Activated T-cell treated with anti-CD3 and anti-CD28 coated beads, Interleukin-2, amount 50 U/mL, for 4 hours (primary cell): ENCODE results near the gene BAIAP3. TPM values are rescaled to one million over a fixed set of nuclear protein-coding genes. Genes with fewer than 3 reads are reported as not detected.
A peak's percentile ranks its signal among the peaks of the same experiment; 100 is the strongest.

ENCODE experiments used
- ATAC-seq, 2 donors: fragments of 200-7000 bp; cut with Tn5 transposase; one replicate each; pipeline ENCODE4 v1.10.0; 2021
- DNase-seq: peaks from one replicate; pipeline ENCODE4 v3.0.0-alpha.2; 2020
- H3K27me3 Mint-ChIP-seq: one replicate; pipeline ENCODE4 v1.8.0; 2021; ENCODE audit warnings: low read depth, mixed read lengths
- H3K36me3 Mint-ChIP-seq: one replicate; pipeline ENCODE4 v1.8.0; 2022; ENCODE audit warnings: mixed read lengths; ENCODE audit not compliant: insufficient read depth
- H3K4me1 Mint-ChIP-seq: one replicate; pipeline ENCODE4 v1.8.0; 2021; ENCODE audit warnings: low read depth, mixed read lengths
- H3K4me3 Mint-ChIP-seq: one replicate; pipeline ENCODE4 v1.8.0; 2021; ENCODE audit warnings: mild to moderate bottlenecking, moderate library complexity, mixed read lengths
- H3K9me3 Mint-ChIP-seq: one replicate; pipeline ENCODE4 v1.8.0; 2021; ENCODE audit warnings: mixed read lengths
- total RNA-seq, 3 donors: library from RNA; stranded (reverse); gene quantifications; one replicate each; pipeline ENCODE4 v1.2.1, GENCODE V29; 2021

The BAIAP3 gene
- total RNA-seq, 3 donors from 2014 or later, result 0.08 to 0.24 (median 0.16) TPM

DNA sequence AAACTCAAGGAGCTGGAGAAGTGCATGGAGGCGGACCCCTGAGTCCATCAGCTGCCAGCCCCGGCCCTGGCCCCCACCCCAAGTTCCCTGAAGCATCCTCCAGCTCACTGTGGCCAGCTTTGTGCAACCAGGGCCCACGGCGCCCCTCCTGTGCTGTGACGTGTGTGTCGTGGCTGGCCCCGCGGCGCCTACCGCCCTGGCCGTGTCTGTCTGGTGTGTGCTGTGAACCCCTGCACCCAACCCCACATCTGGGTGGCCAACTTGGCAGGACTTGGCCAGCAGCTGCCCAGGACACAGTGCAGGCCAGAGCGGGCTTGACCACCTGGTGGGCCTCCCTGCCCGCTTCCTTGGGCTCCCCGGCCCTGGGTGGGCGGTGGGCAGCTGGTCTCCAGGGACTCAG is 15.0 kb downstream of the BAIAP3 start:
- DNase-seq, result no peak
- no peaks in the 10 kb centered on the region for H3K27me3 Mint-ChIP-seq
- ATAC-seq, result no peak
- no peak overlapping the region for H3K4me3 Mint-ChIP-seq
- H3K4me1 Mint-ChIP-seq, result peaks cover 20% of the 10 kb centered on the region
- no peaks in the 10 kb centered on the region for H3K36me3 Mint-ChIP-seq
- H3K9me3 Mint-ChIP-seq, result no peaks in the 10 kb centered on the region

DNA sequence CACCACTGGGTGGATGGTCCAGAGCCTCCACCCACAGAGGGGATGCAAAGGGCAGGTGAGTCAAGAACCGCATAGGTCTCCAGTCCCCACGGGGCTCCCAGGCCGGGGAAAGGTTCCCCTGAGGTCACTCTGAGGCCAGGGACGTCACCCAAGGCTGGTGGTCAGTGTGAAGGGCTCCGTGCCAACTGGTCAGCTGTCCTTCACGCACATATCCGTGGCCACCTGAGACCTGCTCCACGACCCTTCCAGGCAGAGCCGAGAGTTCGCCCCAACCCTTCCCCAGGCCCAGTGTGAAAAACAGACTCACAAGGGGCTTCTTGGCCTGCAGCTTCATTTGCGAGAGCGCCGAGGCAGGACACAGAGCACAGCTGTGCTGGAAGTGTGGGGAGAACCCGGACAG is 15.5 kb downstream of the BAIAP3 start:
- H3K27me3 Mint-ChIP-seq, result no peaks in the 10 kb centered on the region
- H3K4me3 Mint-ChIP-seq, result no peak overlapping the region
- ATAC-seq (no peak), DNase-seq (no peak)
- no peaks in the 10 kb centered on the region for H3K9me3 Mint-ChIP-seq
- H3K4me1 Mint-ChIP-seq, result peaks cover 23% of the 10 kb centered on the region
- H3K36me3 Mint-ChIP-seq, result no peaks in the 10 kb centered on the region

DNA sequence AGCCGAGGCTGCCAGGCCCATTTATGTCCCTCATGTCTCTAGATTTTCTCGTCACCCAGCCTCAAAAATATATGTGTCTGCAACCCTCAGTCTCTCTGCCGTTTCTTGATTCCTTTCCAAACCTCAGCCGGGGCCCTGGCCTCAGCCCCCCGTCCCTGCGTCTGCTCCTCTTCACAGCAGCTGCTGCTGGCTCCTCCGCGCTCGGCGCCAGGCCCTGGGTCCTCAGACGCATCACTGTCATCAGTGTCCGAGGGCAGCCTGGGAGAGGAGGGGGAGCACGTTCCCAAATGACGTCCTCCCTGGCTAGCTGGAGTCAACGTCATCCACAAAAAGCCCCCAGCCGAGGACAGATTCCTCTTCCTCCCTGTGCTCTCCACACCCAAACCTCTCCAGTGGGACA is 15.9 kb downstream of the BAIAP3 start:
- peaks cover 23% of the 10 kb centered on the region for H3K4me1 Mint-ChIP-seq

DNA sequence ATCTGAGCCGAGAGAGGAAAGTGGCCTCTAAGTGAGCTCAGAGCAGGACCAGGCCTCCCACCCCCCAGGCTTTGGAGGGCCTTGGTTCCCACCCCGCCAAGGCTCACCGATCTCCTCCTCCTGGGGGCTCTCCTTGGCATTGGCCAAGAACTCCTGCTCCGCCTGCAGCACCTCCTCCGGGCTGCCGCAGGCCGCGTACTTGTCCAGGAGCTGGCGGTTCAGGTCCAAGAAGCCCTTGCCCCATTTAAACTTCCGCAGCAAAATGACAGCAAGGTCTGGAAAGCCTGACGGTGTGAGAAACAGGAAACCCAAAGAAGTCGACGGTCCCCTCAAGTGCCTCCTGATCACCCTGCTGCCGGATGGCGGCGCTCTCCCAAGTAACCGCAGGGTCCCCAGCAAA is 16.5 kb downstream of the BAIAP3 start:
- H3K4me1 Mint-ChIP-seq, result peaks cover 25% of the 10 kb centered on the region
- peak overlapping the region; percentile 82 for H3K4me3 Mint-ChIP-seq
- no peaks in the 10 kb centered on the region for H3K9me3 Mint-ChIP-seq
- DNase-seq, result no peak
- H3K27me3 Mint-ChIP-seq, result no peaks in the 10 kb centered on the region
- H3K36me3 Mint-ChIP-seq, result no peaks in the 10 kb centered on the region
- no peak for ATAC-seq

More for the DNA sequence above, 15.9 kb downstream of the BAIAP3 start:
- ATAC-seq (no peak), DNase-seq (no peak)
- Mint-ChIP-seq H3K27me3 (no peaks in the 10 kb centered on the region), H3K9me3 (no peaks in the 10 kb centered on the region), H3K36me3 (no peaks in the 10 kb centered on the region), H3K4me3 (no peak overlapping the region)

DNA sequence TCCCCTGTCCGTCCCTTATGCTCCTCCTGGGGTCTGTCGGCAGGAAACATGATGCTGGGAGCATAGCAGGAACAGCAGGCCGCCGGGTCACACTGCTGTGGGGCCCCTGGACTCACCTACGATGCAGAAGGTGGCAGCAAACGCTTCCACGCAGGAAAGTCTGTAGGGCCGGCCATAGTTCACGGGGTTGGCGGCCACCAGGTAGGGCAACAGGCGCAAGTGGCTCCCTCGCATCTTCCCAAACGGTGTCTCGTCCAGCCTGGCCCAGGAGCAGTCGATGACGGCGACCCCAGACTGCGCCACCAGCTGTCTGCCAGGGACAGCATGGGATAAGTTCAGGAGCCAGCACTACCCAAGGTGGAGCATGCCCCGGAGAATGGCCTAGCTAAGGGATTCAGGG is 17.2 kb downstream of the BAIAP3 start:
- Mint-ChIP-seq H3K4me3 (peak overlapping the region; percentile 82), H3K4me1 (peaks cover 30% of the 10 kb centered on the region), H3K36me3 (no peaks in the 10 kb centered on the region), H3K27me3 (no peaks in the 10 kb centered on the region), H3K9me3 (no peaks in the 10 kb centered on the region)
- no peak for ATAC-seq
- DNase-seq, result no peak

DNA sequence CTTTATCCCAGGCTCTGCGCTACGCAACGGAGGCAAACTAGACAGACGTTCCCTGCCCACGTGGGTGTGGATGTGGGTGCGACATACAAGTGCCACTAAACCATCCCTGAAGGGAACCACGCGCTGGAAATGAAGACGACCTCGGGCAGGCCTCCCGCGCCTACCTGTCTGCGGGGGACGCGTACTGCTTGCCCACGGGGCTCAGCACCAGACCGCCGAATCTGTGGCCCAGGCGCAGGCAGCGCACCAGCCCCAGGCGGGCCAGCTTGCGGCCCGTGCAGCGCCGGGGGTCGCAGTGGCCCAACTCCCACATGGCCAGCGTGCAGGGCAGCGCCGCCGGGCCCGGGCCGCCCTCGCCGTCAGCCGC is 17.8 kb downstream of the BAIAP3 start:
- no peaks in the 10 kb centered on the region for H3K27me3 Mint-ChIP-seq
- peak overlapping the region; percentile 82 for H3K4me3 Mint-ChIP-seq
- peaks cover 30% of the 10 kb centered on the region for H3K4me1 Mint-ChIP-seq
- DNase-seq, result no peak
- no peaks in the 10 kb centered on the region for H3K36me3 Mint-ChIP-seq
- no peaks in the 10 kb centered on the region for H3K9me3 Mint-ChIP-seq
- ATAC-seq, result peak; percentile 11 to 30

DNA sequence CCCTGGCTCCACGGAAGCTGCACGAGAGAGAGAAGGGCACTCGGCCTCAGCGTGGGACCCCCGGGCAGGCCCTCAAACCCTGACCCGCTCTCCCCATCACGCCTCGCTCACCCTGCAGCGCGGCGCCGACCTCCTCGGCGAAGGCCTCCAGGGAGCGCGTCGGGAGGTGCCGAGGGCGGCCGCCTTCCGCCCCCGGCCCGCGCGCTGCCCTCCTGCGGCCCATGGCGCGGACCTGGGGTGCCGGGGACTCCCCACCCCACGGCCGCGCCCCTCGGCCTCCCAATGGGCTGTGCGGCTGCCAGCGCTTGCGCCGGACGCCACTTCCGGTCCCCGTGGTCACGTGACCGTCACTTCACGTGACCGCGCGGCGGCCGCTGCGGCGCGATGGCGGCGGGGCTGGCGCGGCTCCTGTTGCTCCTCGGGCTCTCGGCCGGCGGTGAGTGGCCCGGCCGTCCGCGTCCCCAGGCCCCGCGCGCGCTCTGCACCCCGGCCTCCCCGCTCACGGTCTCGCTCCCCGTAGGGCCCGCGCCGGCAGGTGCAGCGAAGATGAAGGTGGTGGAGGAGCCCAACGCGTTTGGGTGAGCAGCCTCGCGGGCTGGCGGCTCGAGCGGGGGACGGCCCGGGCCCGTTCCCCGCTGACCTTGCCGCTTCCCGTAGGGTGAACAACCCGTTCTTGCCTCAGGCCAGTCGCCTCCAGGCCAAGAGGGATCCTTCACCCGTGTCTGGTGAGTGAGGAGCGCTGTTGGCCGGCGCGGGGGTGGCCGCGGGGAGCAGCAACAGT is 18.3 kb downstream of the BAIAP3 start, which contains the start of the genes GNPTG and TSR3:
Gene GNPTG, plus strand, starts transcription at position 350 of the 781 bp plus-strand sequence. Its CDS starts 35 bp downstream, at position 385.
Gene TSR3, minus strand, starts transcription at position 297 of the 781 bp plus-strand sequence. Its CDS starts 74 bp downstream, at position 223.
- DNase-seq (peak; percentile 77), ATAC-seq (peak; percentile 93)
- no peaks in the 10 kb centered on the region for H3K27me3 Mint-ChIP-seq
- H3K9me3 Mint-ChIP-seq, result no peaks in the 10 kb centered on the region
- H3K4me3 Mint-ChIP-seq, result peak within 1 kb of the TSS; percentile 82
- H3K4me1 Mint-ChIP-seq, result peaks cover 30% of the 10 kb centered on the region
- H3K36me3 Mint-ChIP-seq, result no peaks in the 10 kb centered on the region

DNA sequence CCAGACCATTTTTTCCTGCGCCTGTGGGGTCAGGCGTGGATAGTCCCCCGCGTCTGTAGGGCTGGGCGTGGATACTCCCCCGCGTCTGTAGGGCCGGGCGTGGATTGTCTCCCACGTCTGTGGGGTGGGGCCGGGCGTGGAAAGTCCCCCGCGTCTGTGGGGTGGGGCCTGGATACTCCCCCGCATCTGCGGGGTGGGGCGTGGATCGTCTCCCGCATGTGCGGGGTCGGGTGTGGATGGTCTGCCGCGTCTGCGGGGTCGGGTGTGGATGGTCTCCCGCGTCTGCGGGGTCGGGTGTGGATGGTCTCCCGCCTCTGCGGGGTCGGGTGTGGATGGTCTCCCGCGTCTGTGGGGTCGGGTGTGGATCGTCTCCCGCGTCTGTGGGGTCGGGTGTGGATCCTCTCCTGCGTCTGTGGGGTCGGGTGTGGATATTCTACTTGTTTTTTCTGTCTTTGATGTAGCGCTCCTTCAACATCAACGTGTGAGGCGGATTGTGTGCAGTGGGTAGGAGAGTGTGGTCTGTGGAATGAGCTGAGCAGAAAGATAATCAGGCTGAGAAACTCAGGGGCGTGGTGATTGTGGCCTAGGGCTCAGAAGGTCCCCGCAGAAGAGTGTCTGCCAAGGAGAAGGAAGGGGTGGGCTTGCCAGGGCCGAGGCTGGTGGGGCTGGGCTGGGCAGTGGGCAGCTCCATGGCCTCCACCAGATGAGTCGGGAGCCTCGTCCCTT is 21.5 kb downstream of the BAIAP3 start:
- H3K4me1 Mint-ChIP-seq, result peaks cover 32% of the 10 kb centered on the region

DNA sequence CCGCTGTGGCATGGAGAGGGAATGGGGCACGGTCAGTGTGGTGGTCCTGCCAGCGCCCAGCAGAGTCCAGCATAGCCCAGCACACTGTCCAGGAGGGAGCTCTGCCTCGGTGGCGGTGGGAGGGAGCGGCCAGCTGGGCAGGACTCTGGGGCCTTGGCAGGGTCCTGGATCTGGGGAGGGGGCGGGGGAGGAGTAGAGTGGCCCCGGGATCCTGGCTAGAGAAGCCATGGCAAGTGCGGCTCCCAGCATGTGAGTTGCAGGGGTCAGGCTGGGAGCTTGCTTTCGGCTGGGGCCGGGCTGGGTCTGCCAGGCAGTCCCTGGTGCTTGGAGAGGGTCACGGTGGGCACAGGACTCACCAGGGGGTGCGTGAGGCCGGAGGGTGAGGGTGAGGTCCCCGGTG is 22.1 kb downstream of the BAIAP3 start:
- no peaks in the 10 kb centered on the region for H3K27me3 Mint-ChIP-seq
- DNase-seq (no peak), ATAC-seq (no peak)
- no peaks in the 10 kb centered on the region for H3K9me3 Mint-ChIP-seq
- H3K4me3 Mint-ChIP-seq, result no peak overlapping the region
- no peaks in the 10 kb centered on the region for H3K36me3 Mint-ChIP-seq
- H3K4me1 Mint-ChIP-seq, result peaks cover 27% of the 10 kb centered on the region

More for the DNA sequence above, 21.5 kb downstream of the BAIAP3 start:
- H3K4me3 Mint-ChIP-seq, result peak overlapping the region; percentile 49
- no peaks in the 10 kb centered on the region for H3K36me3 Mint-ChIP-seq
- ATAC-seq (no peak), DNase-seq (no peak)
- no peaks in the 10 kb centered on the region for H3K9me3 Mint-ChIP-seq
- H3K27me3 Mint-ChIP-seq, result no peaks in the 10 kb centered on the region

DNA sequence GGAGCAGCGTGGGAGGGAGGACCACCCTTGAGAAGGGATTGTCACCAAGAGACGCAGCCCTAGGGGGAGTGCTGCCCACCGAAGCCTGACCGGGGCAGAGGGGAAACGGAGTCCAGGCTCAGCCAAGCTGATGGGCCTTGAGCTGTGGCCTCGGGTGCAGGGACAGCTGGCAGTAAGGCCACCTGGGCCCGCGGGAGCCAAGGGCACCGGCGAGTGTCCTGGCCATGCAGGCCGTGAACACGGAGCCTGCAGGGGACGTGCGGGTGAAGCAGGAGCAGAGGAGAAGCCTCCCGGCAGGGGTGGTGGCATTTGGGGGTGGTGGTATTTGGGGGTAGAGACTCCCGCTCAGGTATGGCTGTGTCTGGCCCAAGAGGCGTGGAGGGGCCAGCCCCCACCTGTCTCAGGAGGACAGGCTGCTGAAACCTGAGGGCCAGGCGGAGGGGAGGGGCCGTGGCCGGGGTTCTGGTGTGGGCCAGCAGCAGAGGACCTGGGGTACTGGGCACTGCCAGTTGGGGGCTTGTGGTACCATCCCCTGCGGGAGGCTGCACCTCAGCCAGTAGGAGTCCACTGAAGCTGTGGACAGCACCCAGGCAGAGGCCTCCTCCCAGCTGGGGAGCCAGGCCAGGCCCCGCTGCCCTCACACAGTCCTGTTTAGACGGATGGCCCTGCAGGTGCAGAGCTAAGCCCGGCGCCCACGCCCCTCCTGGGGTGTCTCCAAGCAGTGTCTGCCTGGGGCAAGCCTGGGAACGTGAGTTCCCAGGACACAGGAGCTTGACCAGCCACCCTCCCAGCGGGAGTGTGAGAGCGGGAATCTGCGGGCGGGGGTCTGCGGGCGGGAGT is 22.8 kb downstream of the BAIAP3 start:
- ATAC-seq, result no peak
- peaks cover 24% of the 10 kb centered on the region for H3K4me1 Mint-ChIP-seq

DNA sequence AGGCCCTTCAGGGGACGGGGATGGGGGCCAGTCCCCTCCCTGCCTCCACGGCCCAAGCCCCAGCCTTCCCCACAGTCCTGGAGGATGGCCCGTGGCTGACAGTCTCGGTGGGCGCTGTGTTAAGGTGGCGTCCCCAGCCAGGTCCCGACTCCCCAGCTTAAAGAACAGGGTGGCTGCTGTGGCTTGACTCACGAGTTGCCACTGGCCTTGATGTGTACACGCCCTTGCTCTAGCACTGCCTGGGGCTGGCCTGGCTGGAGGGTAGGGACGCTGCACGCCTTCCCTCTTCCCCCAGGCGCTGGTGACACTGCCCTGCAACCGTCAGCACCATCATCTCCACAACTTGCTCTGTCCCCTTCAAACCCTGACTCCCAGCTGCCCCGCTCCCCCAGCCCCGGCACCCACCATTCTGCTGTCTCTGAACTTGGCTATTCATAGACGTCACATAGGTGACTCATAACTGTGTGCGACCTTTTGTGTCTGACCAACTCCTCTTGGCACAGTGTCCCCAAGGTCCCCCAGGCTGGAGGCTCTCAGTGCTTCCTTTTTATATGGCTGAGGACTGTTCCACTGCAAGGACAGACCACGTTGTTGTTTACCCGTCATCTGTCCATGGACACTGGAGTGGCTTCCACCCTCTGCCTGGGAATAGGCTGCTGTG is 24.6 kb downstream of the BAIAP3 start:
- Mint-ChIP-seq H3K4me3 (no peak overlapping the region), H3K36me3 (no peaks in the 10 kb centered on the region), H3K9me3 (no peaks in the 10 kb centered on the region), H3K4me1 (peaks cover 16% of the 10 kb centered on the region), H3K27me3 (no peaks in the 10 kb centered on the region)
- ATAC-seq (peak in 1 of 2 donors; percentile 12), DNase-seq (no peak)

More for the DNA sequence above, 22.8 kb downstream of the BAIAP3 start:
- Mint-ChIP-seq H3K4me3 (no peak overlapping the region), H3K36me3 (no peaks in the 10 kb centered on the region), H3K27me3 (no peaks in the 10 kb centered on the region), H3K9me3 (no peaks in the 10 kb centered on the region)
- DNase-seq, result no peak

DNA sequence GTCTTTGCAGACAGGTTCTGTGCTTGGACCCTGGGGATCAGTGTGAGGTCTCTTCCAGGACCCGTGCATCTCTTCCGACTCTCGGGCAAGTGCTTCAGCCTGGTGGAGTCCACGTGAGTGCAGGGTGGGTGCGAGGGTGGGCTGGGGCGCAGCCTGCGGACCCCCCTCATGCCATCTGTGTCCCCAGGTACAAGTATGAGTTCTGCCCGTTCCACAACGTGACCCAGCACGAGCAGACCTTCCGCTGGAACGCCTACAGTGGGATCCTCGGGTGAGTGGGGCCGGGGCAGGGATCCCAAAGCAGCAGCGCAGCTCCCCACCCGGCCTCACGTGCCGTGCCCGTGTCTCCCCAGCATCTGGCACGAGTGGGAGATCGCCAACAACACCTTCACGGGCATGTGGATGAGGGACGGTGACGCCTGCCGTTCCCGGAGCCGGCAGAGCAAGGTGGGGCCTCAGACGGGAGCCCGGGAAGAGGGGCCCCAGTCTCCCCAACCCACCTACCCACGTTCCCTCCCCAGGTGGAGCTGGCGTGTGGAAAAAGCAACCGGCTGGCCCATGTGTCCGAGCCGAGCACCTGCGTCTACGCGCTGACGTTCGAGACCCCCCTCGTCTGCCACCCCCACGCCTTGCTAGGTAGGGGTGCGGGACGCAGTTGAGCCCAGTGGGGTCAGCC is 28.4 kb downstream of the BAIAP3 start:
- no peaks in the 10 kb centered on the region for H3K27me3 Mint-ChIP-seq
- no peak overlapping the region for H3K4me3 Mint-ChIP-seq
- peaks cover 4% of the 10 kb centered on the region for H3K36me3 Mint-ChIP-seq
- DNase-seq (no peak), ATAC-seq (no peak)
- H3K9me3 Mint-ChIP-seq, result no peaks in the 10 kb centered on the region
- peaks cover 4% of the 10 kb centered on the region for H3K4me1 Mint-ChIP-seq

DNA sequence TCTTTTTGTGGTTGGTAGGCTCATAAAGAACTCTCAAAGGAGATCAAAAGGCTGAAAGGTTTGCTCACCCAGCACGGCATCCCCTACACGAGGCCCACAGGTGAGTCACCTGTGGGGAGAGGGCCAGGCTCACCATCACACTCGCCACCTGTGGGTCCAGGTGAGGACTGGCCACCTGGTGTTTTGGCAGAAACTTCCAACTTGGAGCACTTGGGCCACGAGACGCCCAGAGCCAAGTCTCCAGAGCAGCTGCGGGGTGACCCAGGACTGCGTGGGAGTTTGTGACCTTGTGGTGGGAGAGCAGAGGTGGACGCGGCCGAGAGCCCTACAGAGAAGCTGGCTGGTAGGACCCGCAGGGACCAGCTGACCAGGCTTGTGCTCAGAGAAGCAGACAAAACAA is 29.4 kb downstream of the BAIAP3 start:
- no peak overlapping the region for H3K4me3 Mint-ChIP-seq
- peaks cover 4% of the 10 kb centered on the region for H3K4me1 Mint-ChIP-seq
- no peaks in the 10 kb centered on the region for H3K27me3 Mint-ChIP-seq
- H3K9me3 Mint-ChIP-seq, result no peaks in the 10 kb centered on the region
- no peak for DNase-seq
- peaks cover 4% of the 10 kb centered on the region for H3K36me3 Mint-ChIP-seq
- no peak for ATAC-seq
